Keratinocyte (primary cell): Measurements from ENCODE around the gene FHDC1. TPM values are rescaled to one million over a fixed set of nuclear protein-coding genes. Genes with fewer than 3 reads are reported as not detected.

ENCODE experiments used
- DNase-seq: peaks from one replicate; pipeline ENCODE4 v3.0.0-alpha.2; 2011; ENCODE audit warnings: low read depth, missing footprints, low spot score
- FAIRE-seq: peaks from 2 replicates; lab custom pipeline; 2011; peaks lifted over from hg19 to GRCh38; lab: Jason Lieb, UNC
- H2AFZ ChIP-seq: 2 replicates; pipeline ENCODE4 v1.6.0; 2012; ENCODE audit warnings: low read length, control low read depth, inconsistent platforms; ENCODE audit not compliant: control insufficient read depth
- H3K27ac ChIP-seq: 2 replicates; pipeline ENCODE4 v1.5.1; 2011; ENCODE audit warnings: low read length; ENCODE audit not compliant: control insufficient read depth, insufficient read depth
- H3K27me3 ChIP-seq: 3 replicates; pipeline ENCODE4 v1.6.0; 2011; ENCODE audit warnings: low read length; ENCODE audit not compliant: control insufficient read depth, insufficient read depth; ENCODE audit errors: extremely low read depth
- H3K36me3 ChIP-seq, 2 experiments: 2 replicates in 1 of 2; 3 replicates in 1 of 2; pipeline ENCODE4 v1.5.1; 2011; ENCODE audit warnings: low read length in 2 of 2, mild to moderate bottlenecking in 1 of 2; ENCODE audit not compliant: control insufficient read depth in 2 of 2, insufficient read depth in 2 of 2; ENCODE audit errors: extremely low read depth in 1 of 2
- H3K4me1 ChIP-seq: 3 replicates; pipeline ENCODE4 v1.5.1; 2011; ENCODE audit warnings: low read length; ENCODE audit not compliant: control insufficient read depth, insufficient read depth; ENCODE audit errors: extremely low read depth
- H3K4me2 ChIP-seq: 3 replicates; pipeline ENCODE4 v1.6.0; 2011; ENCODE audit warnings: low read depth, low read length; ENCODE audit not compliant: control insufficient read depth, insufficient read depth; ENCODE audit errors: extremely low read depth
- H3K4me3 ChIP-seq, 3 experiments: fragments of 200-600 bp in 1 of 3; sonication (generic) in 1 of 3; 2 replicates in 2 of 3; 3 replicates in 1 of 3; pipeline ENCODE4 v1.5.1; 2011 to 2016; ENCODE audit warnings: low read length in 3 of 3, mild to moderate bottlenecking in 3 of 3, control low read depth in 2 of 3, inconsistent platforms in 1 of 3, low read depth in 1 of 3, mixed read lengths in 1 of 3, mixed run types in 1 of 3, moderate library complexity in 1 of 3; ENCODE audit not compliant: control insufficient read depth in 2 of 3, insufficient read depth in 2 of 3; ENCODE audit errors: extremely low read depth in 1 of 3
- H3K79me2 ChIP-seq: 2 replicates; pipeline ENCODE4 v1.6.0; 2012; ENCODE audit warnings: low read length; ENCODE audit not compliant: control insufficient read depth, insufficient read depth
- H3K9ac ChIP-seq: 3 replicates; pipeline ENCODE4 v1.6.0; 2011; ENCODE audit warnings: low read length; ENCODE audit not compliant: control insufficient read depth, insufficient read depth; ENCODE audit errors: extremely low read depth
- H3K9me1 ChIP-seq: 3 replicates; pipeline ENCODE4 v1.6.0; 2011; ENCODE audit warnings: low read length; ENCODE audit not compliant: control insufficient read depth, insufficient read depth; ENCODE audit errors: extremely low read depth
- H3K9me3 ChIP-seq: 2 replicates; pipeline ENCODE4 v1.5.1; 2012; ENCODE audit warnings: low read depth, low read length; ENCODE audit not compliant: control insufficient read depth
- H4K20me1 ChIP-seq: 3 replicates; pipeline ENCODE4 v1.6.0; 2011; ENCODE audit warnings: low read length; ENCODE audit not compliant: control insufficient read depth, insufficient read depth; ENCODE audit errors: extremely low read depth
- EZH2 ChIP-seq: IDR thresholded peaks from one replicate; pipeline ENCODE4 v1.6.1; 2012; ENCODE audit warnings: inconsistent platforms, mild to moderate bottlenecking, low read length, moderate library complexity
- dilution Hi-C: fragments of 300-500 bp; cut with MboI; formaldehyde crosslinking; loops from one replicate; pipeline ENCODE4 v1.7.0; 2020; ENCODE audit warnings: low sequenced_read_pairs; ENCODE audit not compliant: extremely low pct_ligation_motif_present
- polyA plus RNA-seq, 5 experiments: library from polyadenylated mRNA; depleted of rRNA in 3 of 5; stranded (reverse) in 3 of 5; stranded (forward) in 1 of 5; unstranded in 1 of 5; fragments of >200 nt; gene quantifications; 1 replicate in 1 of 5; 2 replicates in 3 of 5; 3 replicates in 1 of 5; pipeline versions ENCODE4 v1.2.1 to v1.2.3, GENCODE V29; 2011 to 2012; ENCODE audit warnings: missing spikeins in 2 of 5, low read depth in 1 of 5, low replicate concordance in 1 of 5
- TF ChIP-seq, protein P1 (sequence below), 3 experiments: IDR thresholded peaks in 1 of 3; conservative IDR thresholded peaks in 1 of 3; optimal IDR thresholded peaks in 1 of 3; 2 replicates in 2 of 3; 3 replicates in 1 of 3; pipeline versions ENCODE3 to v1.5.1; 2011; ENCODE audit warnings: low read length in 3 of 3, mild to moderate bottlenecking in 3 of 3, moderate library complexity in 2 of 3, control low read depth in 1 of 3, inconsistent platforms in 1 of 3; ENCODE audit not compliant: insufficient read depth in 2 of 3; ENCODE audit errors: extremely low read depth in 1 of 3

FHDC1 gene
- polyA plus RNA-seq, 1 donor (not counting 4 experiments of a cell fraction or from before 2014, with no cell fraction given): 1.6 TPM

DNA sequence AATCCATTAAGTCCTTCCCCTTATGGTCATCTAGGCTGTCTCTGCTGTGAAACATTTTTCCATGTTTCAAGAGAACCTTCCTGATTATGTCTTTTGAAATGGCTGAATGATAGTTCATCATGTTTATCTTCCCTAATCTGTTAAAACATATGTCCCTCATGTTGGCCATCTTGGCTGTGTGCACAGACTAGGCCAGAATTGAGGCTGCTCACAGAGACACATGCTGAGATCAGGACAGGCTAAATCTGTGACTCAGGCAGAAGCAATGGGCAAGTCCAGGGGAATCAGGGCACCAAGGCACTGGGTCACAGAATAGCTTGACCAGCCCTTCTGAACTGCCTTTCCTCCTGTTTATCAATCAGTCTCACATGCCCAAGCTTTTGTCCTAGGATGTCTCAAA is 78.3 kb downstream of the FHDC1 start:
- Histone ChIP-seq H2AFZ (no peak overlapping the region), H3K27me3 (no peaks in the 10 kb centered on the region), H3K9ac (no peak overlapping the region), H3K9me1 (no peaks in the 10 kb centered on the region), H3K36me3 (no peaks in the 10 kb centered on the region), H3K4me2 (no peak overlapping the region), H3K27ac (no peak overlapping the region), H3K4me1 (peaks cover 3% of the 10 kb centered on the region), H3K4me3 (no peak overlapping the region), H4K20me1 (no peaks in the 10 kb centered on the region), H3K9me3 (no peaks in the 10 kb centered on the region), H3K79me2 (no peaks in the 10 kb centered on the region)
- dilution Hi-C loops: no loop called here
- TF ChIP-seq EZH2: no peak
- TF ChIP-seq, protein P1, sequence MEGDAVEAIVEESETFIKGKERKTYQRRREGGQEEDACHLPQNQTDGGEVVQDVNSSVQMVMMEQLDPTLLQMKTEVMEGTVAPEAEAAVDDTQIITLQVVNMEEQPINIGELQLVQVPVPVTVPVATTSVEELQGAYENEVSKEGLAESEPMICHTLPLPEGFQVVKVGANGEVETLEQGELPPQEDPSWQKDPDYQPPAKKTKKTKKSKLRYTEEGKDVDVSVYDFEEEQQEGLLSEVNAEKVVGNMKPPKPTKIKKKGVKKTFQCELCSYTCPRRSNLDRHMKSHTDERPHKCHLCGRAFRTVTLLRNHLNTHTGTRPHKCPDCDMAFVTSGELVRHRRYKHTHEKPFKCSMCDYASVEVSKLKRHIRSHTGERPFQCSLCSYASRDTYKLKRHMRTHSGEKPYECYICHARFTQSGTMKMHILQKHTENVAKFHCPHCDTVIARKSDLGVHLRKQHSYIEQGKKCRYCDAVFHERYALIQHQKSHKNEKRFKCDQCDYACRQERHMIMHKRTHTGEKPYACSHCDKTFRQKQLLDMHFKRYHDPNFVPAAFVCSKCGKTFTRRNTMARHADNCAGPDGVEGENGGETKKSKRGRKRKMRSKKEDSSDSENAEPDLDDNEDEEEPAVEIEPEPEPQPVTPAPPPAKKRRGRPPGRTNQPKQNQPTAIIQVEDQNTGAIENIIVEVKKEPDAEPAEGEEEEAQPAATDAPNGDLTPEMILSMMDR (optimal IDR thresholded peaks at IDR 0.05 in 1 of 3, IDR thresholded peaks at IDR 0.05 in 1 of 3, conservative IDR thresholded peaks at IDR 0.05 in 1 of 3; ENCODE audit: extremely low read depth in 1 of 3, insufficient read depth in 2 of 3, low read length in 3 of 3): no peak
- DNase-seq (no peak), FAIRE-seq (no peak)

DNA sequence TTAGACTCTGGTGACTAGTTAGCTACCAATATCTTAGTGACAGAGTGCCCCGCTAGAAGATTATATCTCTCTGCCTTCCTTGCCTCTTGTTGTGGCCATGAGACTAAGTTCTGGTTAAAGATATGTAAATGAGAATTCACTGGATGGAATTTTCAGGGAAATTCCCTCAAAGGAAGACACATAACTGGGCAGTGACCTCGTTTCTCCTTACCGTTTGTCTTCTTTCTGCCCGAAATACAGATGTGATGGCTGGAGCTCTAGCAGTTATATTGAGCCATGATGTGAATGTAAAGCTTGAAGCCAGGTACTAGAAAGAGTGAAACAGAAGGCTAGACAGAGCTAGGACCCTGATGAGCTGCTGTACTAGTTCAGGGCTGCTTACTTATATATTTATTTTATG is 80.5 kb downstream of the FHDC1 start:
- Histone ChIP-seq H4K20me1 (no peaks in the 10 kb centered on the region), H3K4me1 (peaks cover 3% of the 10 kb centered on the region), H3K9ac (no peak overlapping the region), H3K36me3 (no peaks in the 10 kb centered on the region), H2AFZ (no peak overlapping the region), H3K9me3 (no peaks in the 10 kb centered on the region), H3K4me3 (no peak overlapping the region), H3K9me1 (no peaks in the 10 kb centered on the region), H3K27me3 (no peaks in the 10 kb centered on the region), H3K4me2 (no peak overlapping the region), H3K79me2 (no peaks in the 10 kb centered on the region), H3K27ac (no peak overlapping the region)
- dilution Hi-C loops: no loop called here
- TF ChIP-seq, protein P1 (optimal IDR thresholded peaks at IDR 0.05 in 1 of 3, IDR thresholded peaks at IDR 0.05 in 1 of 3, conservative IDR thresholded peaks at IDR 0.05 in 1 of 3; ENCODE audit: extremely low read depth in 1 of 3, insufficient read depth in 2 of 3, low read length in 3 of 3): no peak
- no peak for TF ChIP-seq EZH2
- no peak for FAIRE-seq
- DNase-seq: no peak
